Prostate gland (tissue), 2 donors: ENCODE results near the gene TTC14. TPM values are rescaled to one million over a fixed set of nuclear protein-coding genes. Genes with fewer than 3 reads are reported as not detected.

Experiments used
- DNase-seq: peaks from one replicate; pipeline ENCODE4 v3.0.0-alpha.2; 2019; ENCODE audit warnings: low spot score
- H3K27ac ChIP-seq, 2 donors: fragments of 200-600 bp; sonication (generic); 2 replicates each; pipeline ENCODE4 v1.5.1; 2017 to 2019
- H3K27me3 ChIP-seq: fragments of 200-600 bp; sonication (generic); replicated peaks from 2 replicates; pipeline ENCODE4 v1.5.1; 2019; ENCODE audit not compliant: insufficient read depth
- H3K36me3 ChIP-seq, 2 donors: fragments of 200-600 bp; sonication (generic); 1 replicate in 1 of 2; 2 replicates in 1 of 2; pipeline versions ENCODE4 v1.5.1 to v1.8.1; 2017 to 2019
- H3K4me1 ChIP-seq: fragments of 200-600 bp; sonication (generic); replicated peaks from 2 replicates; pipeline ENCODE4 v1.5.1; 2019
- H3K4me3 ChIP-seq, 2 donors: fragments of 200-600 bp; sonication (generic); 2 replicates each; pipeline ENCODE4 v1.5.1; 2017 to 2019
- H3K9me3 ChIP-seq: fragments of 200-600 bp; sonication (generic); 2 replicates; pipeline ENCODE4 v1.5.1; 2017
- POLR2A ChIP-seq: fragments of 450-650 bp; IDR thresholded peaks from one replicate; pipeline ENCODE4 v1.6.1; 2016; ENCODE audit warnings: antibody characterized with exemption, mild to moderate bottlenecking
- POLR2AphosphoS5 ChIP-seq: sonication (generic); formaldehyde crosslinking; IDR thresholded peaks from one replicate; pipeline ENCODE4 v1.6.1; 2017; ENCODE audit warnings: antibody characterized with exemption
- WGBS: methylation state at CpG from one replicate; pipeline ENCODE4 v1.1.5; 2018; 5-methylcytosine and 5-hydroxymethylcytosine counted together
- intact Hi-C: fragments of 100-400 bp; cut with DNase I; formaldehyde crosslinking; loops from one replicate; pipeline ENCODE4 v1.14.2; 2022
- total RNA-seq, 2 donors: library from RNA; depleted of rRNA; stranded (reverse); fragments of >200 nt; gene quantifications; one replicate each; pipeline ENCODE4 v1.1.0, GENCODE V29; 2016
- TF ChIP-seq, protein P1 (sequence below), 4 experiments: fragments of 200-600 bp in 2 of 4; fragments of 450-650 bp in 2 of 4; sonication (generic) in 2 of 4; IDR thresholded peaks; 1 replicate in 3 of 4; 2 replicates in 1 of 4; pipeline ENCODE4 v1.5.1; 2016 to 2019; ENCODE audit warnings: antibody characterized with exemption in 4 of 4, mild to moderate bottlenecking in 2 of 4, moderate library complexity in 2 of 4

TTC14 gene
- total RNA-seq, 2 donors from 2014 or later = 40.5 to 78.7 TPM

DNA sequence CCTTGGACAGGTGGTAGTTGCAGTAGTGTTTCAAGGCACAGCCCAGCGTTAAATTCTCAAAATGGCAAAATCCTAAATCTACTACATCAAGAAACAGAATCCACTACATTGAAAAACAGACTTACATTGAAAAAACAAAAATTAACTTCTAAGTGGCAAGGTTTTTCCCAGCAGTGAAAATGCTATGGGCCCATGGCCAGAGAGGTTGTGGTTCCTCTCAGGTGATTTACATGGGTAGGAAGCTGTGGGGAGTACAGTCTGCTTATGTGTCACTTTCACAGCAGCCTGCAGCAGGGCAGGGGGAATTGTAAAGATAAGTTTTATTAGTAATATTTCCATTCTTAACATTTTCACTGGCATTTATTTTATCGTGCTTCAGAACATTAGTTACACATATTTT is 24.9 kb downstream of the TTC14 start:
- Histone ChIP-seq H3K9me3 (no peaks in the 10 kb centered on the region), H3K36me3 (no peaks in the 10 kb centered on the region), H3K27me3 (no peaks in the 10 kb centered on the region), H3K4me3 (no peak overlapping the region), H3K4me1 (no peaks in the 10 kb centered on the region), H3K27ac (no peak overlapping the region)
- DNase-seq = no peak
- intact Hi-C loops = no loop called here
- WGBS = 95% methylated on average over 2 of the region's 2 CpGs
- TF ChIP-seq, protein P1, sequence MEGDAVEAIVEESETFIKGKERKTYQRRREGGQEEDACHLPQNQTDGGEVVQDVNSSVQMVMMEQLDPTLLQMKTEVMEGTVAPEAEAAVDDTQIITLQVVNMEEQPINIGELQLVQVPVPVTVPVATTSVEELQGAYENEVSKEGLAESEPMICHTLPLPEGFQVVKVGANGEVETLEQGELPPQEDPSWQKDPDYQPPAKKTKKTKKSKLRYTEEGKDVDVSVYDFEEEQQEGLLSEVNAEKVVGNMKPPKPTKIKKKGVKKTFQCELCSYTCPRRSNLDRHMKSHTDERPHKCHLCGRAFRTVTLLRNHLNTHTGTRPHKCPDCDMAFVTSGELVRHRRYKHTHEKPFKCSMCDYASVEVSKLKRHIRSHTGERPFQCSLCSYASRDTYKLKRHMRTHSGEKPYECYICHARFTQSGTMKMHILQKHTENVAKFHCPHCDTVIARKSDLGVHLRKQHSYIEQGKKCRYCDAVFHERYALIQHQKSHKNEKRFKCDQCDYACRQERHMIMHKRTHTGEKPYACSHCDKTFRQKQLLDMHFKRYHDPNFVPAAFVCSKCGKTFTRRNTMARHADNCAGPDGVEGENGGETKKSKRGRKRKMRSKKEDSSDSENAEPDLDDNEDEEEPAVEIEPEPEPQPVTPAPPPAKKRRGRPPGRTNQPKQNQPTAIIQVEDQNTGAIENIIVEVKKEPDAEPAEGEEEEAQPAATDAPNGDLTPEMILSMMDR (IDR thresholded peaks at IDR 0.05) = no peak
- TF ChIP-seq POLR2AphosphoS5 (no peak), POLR2A (no peak)

DNA sequence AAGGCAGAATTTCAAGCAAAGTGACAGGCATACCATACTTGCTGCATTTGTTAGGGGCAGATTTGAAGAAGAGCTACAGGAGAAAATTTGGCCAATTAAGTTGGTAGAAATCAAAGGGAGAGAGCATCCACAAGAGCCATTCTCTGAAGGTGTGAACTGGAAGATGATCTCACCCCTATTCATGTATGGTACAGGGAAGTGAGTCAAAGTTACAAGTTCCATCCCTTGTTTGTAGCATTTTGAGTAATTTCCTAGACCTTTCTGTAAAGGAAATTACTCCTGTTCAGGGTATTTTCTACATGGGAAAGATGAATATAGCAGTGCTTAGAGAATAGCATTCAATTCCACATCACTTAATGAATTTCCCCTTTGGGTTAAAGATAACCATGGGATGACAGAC is 28.4 kb downstream of the TTC14 start:
- no peaks in the 10 kb centered on the region for H3K36me3 ChIP-seq

DNA sequence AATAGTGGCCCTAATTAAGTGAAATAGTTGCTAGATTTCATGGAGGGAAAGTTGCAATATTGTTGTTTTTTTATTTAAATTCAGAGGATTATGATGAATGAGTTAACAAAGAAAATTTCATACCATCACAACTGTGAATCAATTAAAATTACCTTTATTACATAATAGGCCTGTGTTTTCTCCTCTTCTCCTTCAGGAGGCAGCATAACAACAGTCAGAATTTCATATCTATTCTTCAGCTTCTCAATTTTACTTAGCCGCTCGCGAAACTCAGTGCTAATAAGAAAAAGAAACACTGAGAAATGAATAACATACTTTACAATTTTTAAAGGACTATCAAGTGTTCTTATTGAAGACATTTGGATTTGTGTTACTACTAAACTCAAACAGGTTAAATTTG is 29.4 kb downstream of the TTC14 start:
- H3K27ac ChIP-seq = no peak overlapping the region
- intact Hi-C loops = no loop called here
- no peak overlapping the region for H3K4me3 ChIP-seq
- no peaks in the 10 kb centered on the region for H3K27me3 ChIP-seq
- 91% methylated on average over 3 of the region's 3 CpGs for WGBS
- TF ChIP-seq POLR2AphosphoS5 (no peak), POLR2A (no peak)
- TF ChIP-seq, protein P1 (IDR thresholded peaks at IDR 0.05) = no peak
- no peaks in the 10 kb centered on the region for H3K36me3 ChIP-seq
- H3K4me1 ChIP-seq = no peaks in the 10 kb centered on the region
- no peaks in the 10 kb centered on the region for H3K9me3 ChIP-seq
- DNase-seq = no peak

More for the DNA sequence above, 28.4 kb downstream of the TTC14 start:
- intact Hi-C loops = no loop called here
- Histone ChIP-seq H3K27me3 (no peaks in the 10 kb centered on the region), H3K4me3 (no peak overlapping the region), H3K27ac (no peak overlapping the region), H3K9me3 (no peaks in the 10 kb centered on the region), H3K4me1 (no peaks in the 10 kb centered on the region)
- DNase-seq = no peak
- TF ChIP-seq, protein P1 (IDR thresholded peaks at IDR 0.05) = no peak
- no peak for TF ChIP-seq POLR2A
- TF ChIP-seq POLR2AphosphoS5 = no peak

DNA sequence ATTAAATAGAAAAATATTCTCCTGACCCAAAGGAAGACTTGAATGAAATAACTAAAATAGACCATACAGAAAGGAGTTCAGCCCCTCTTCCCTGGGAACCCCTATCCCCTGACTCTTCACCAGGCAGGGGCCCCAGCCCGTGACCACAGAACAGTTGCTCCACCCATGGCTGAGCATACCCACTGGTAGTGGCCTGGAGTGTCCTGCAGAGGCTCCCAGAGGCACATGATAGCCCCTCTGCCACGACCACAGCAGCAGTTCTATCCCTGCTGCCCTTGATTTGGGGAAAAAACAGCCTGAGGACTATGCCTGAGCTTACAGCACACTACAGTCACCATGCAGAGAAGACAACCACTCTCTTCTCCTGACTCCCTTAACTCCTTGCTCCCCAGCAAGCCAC is 31.8 kb downstream of the TTC14 start:
- no peaks in the 10 kb centered on the region for H3K27me3 ChIP-seq
- TF ChIP-seq, protein P1 (IDR thresholded peaks at IDR 0.05) = no peak
- TF ChIP-seq POLR2A = no peak
- TF ChIP-seq POLR2AphosphoS5 = no peak
- DNase-seq = no peak
- H3K4me3 ChIP-seq = no peak overlapping the region
- WGBS = 6% methylated on average over 2 of the region's 2 CpGs
- intact Hi-C loops = no loop called here
- H3K36me3 ChIP-seq = no peaks in the 10 kb centered on the region
- H3K9me3 ChIP-seq = no peaks in the 10 kb centered on the region
- H3K4me1 ChIP-seq = no peaks in the 10 kb centered on the region
- H3K27ac ChIP-seq = no peak overlapping the region

DNA sequence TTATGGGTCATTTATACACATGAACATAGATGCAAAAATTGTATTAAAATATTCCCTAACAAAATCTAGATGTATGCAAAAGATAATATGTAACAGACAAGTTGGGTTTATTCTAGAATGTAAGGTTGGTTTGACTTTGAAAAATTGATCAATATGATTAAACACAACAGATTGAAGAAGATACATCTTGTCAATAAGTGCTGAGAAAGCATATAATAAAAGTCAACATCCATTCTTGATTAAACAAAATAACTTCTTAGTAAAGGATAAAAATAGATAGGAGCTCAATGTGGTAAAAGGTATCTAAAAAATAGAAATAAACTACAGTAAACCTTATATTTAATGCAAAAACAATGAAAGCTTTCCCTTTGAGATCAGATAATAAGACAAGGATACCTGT is 39.0 kb downstream of the TTC14 start:
- H3K9me3 ChIP-seq = no peaks in the 10 kb centered on the region

More for the DNA sequence above, 39.0 kb downstream of the TTC14 start:
- no peaks in the 10 kb centered on the region for H3K4me1 ChIP-seq
- H3K36me3 ChIP-seq = no peaks in the 10 kb centered on the region
- H3K4me3 ChIP-seq = no peak overlapping the region
- no peaks in the 10 kb centered on the region for H3K27me3 ChIP-seq
- H3K27ac ChIP-seq = no peak overlapping the region
- no peak for TF ChIP-seq POLR2A
- TF ChIP-seq, protein P1 (IDR thresholded peaks at IDR 0.05) = no peak
- no peak for TF ChIP-seq POLR2AphosphoS5
- intact Hi-C loops = no loop called here
- no peak for DNase-seq
